Fibroblast of mammary gland (primary cell): ENCODE results near the gene NDUFB6.
"Not testable (repeated sequence)": the region's sequence is repeated elsewhere in the genome, so short reads cannot be mapped to it uniquely, and the experiment has no call there.

Experiments
- DNase-seq: peaks from one replicate; pipeline ENCODE4 v3.0.0-alpha.2; 2010; ENCODE audit warnings: low read depth
- H3K4me3 ChIP-seq: 2 replicates; pipeline ENCODE4 v1.5.1; 2011; ENCODE audit warnings: low read depth, mild to moderate bottlenecking, low read length, moderate library complexity; ENCODE audit not compliant: control insufficient read depth
- CTCF ChIP-seq: conservative IDR thresholded peaks from 2 replicates; pipeline ENCODE4 v1.5.1; 2011; ENCODE audit warnings: low read depth, low read length, inconsistent platforms; ENCODE audit not compliant: control insufficient read depth, insufficient read depth

The NDUFB6 gene

GRCh38 chr9:32524892-32525708 is 47.9 kb downstream of the NDUFB6 start:
- peak overlapping the region; percentile 70 for H3K4me3 ChIP-seq
- DNase-seq, result peak; percentile 14
- TF ChIP-seq CTCF, result no peak

- not testable (repeated sequence) for H3K4me3 ChIP-seq, DNase-seq
Observed at GRCh38 chr9:32524558-32524891, 48.4 kb downstream of the NDUFB6 start.

GRCh38 chr9:32523910-32524309 is 49.0 kb downstream of the NDUFB6 start:
- no peak for DNase-seq
- no peak overlapping the region for H3K4me3 ChIP-seq
- no peak for TF ChIP-seq CTCF

GRCh38 chr9:32518276-32518675 is 54.7 kb downstream of the NDUFB6 start:
- no peak for TF ChIP-seq CTCF
- DNase-seq, result no peak

GRCh38 chr9:32516241-32516640 is 56.7 kb downstream of the NDUFB6 start:
- no peak overlapping the region for H3K4me3 ChIP-seq
- no peak for DNase-seq
- TF ChIP-seq CTCF, result no peak

More at GRCh38 chr9:32518276-32518675, 54.7 kb downstream of the NDUFB6 start:
- H3K4me3 ChIP-seq, result no peak overlapping the region

GRCh38 chr9:32508728-32509127 is 64.2 kb downstream of the NDUFB6 start:
- TF ChIP-seq CTCF, result no peak
- DNase-seq, result no peak
- H3K4me3 ChIP-seq, result no peak overlapping the region

- H3K4me3 ChIP-seq, result no peak overlapping the region
- no peak for TF ChIP-seq CTCF
- no peak for DNase-seq
Observed at GRCh38 chr9:32503008-32503407, 70.0 kb downstream of the NDUFB6 start.
